Hepatocyte (in vitro differentiated cells): ENCODE measurements around the gene XIST.

ENCODE experiments used
- CTCF ChIP-seq: fragments of 200-600 bp; sonication (generic); IDR thresholded peaks from 2 replicates; pipeline ENCODE4 v1.5.1; 2016; ENCODE audit warnings: antibody characterized with exemption, mild to moderate bottlenecking; ENCODE audit not compliant: poor library complexity
- EZH2 ChIP-seq: fragments of 200-600 bp; sonication (generic); IDR thresholded peaks from 2 replicates; pipeline ENCODE4 v1.6.1; 2016; ENCODE audit warnings: antibody characterized with exemption, mild to moderate bottlenecking, borderline replicate concordance

- TF ChIP-seq CTCF (no peak), EZH2 (no peak)
Observed at GRCh38 chrX:73839152-73839551, 13.4 kb downstream of the XIST start.
